ENCODE measurements around the gene GLRA3.
"Not testable (repeated sequence)": the region's sequence is repeated elsewhere in the genome, so short reads cannot be mapped to it uniquely, and the experiment has no call there.

GLRA3 gene

GRCh38 chr4:174650711-174651355 is 178.2 kb downstream of the GLRA3 start:
- no peak for DNase-seq

- no peak for DNase-seq
Measured at GRCh38 chr4:174648812-174649211, 180.2 kb downstream of the GLRA3 start.

- no peak for DNase-seq
Measured at GRCh38 chr4:174646326-174646725, 182.7 kb downstream of the GLRA3 start.

DNA sequence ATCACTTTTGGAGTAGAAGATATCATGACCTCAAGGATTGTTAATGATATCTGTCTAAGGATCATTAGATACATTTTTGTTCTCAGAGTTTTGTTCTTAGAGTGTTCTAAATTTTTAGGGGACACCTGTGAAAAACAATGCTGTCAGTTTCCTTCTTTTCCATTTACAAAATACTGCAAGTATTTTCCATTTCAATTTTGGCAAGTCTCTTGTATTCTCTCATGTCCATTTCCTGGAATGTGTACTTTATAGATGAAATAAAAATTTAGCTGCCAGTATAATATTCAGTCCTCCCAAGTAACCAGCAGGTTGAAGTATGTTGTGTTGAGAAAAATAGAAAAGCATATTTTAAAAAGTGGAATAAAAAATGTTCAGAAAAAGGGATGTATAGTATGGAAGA is 188.9 kb downstream of the GLRA3 start:
- DNase-seq, result no peak

- DNase-seq, result no peak
Measured at GRCh38 chr4:174635732-174636131, 193.3 kb downstream of the GLRA3 start.

- DNase-seq, result no peak
Measured at GRCh38 chr4:174633399-174633798, 195.6 kb downstream of the GLRA3 start.

DNA sequence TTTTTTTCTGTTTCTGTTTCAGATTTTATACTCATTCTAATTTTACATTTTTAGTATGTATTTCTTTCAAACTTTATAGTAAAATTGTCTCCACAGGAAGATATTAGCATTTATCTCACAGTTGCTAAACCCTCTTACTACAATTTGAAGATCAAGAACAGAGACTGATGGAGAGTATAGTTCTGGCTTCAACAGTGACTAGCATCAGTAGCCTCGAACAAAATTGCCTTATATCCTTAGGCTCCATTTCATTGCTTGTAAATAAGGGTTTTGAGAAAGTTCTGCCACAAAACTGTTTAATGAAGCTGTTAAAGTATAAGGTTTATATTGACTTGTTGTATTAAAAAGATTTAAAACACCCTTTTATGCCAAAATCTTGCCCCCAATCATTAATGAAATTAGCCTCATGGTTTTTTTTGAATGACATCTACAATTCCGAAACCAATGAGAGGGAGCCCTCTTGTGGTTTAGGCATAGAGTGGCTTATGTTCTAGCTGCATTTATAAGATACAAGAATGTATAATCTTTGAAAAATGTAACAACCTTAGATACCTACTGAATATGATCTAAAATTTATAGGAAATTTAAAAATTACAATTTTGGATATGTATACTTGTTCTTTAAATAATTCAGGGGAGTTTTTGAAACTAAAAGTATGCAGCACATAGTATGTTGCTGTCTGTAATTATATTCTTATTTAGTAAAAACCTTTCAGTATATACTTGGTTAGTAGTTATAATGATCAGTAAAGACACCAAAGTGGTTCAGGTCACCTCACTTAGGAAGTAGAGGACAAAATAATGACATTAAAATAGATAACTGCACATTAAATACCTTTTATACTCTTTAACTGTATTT is 196.9 kb downstream of the GLRA3 start:
- peak; percentile 79 for DNase-seq

DNA sequence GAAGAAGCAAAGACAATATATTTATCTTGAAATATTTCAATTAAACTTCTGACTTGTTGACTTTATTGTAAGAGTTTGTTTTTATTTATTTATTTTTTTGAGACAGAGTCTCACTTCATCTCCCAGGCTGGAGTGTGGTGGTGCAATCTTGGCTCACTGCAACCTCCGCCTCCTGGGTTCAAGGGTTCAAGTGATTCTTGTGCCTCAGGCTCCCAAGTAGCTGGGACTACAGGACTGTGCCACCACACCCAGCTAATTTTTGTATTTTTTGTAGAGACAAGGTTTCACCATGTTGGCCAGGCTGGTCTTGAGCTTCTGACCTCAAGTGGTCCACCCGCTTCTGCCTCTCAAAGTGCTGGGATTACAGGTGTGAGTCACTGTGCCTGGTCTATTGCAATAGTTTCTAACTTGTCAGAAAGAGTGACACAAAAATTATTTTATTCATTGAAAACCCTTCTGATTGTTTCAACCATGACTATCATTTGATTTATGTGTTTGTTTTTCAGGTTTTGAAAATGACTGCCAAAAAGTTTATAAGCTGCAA is 199.1 kb downstream of the GLRA3 start:
- not testable (repeated sequence) for DNase-seq

GRCh38 chr4:174629265-174629664 is 199.8 kb downstream of the GLRA3 start:
- DNase-seq, result no peak

DNA sequence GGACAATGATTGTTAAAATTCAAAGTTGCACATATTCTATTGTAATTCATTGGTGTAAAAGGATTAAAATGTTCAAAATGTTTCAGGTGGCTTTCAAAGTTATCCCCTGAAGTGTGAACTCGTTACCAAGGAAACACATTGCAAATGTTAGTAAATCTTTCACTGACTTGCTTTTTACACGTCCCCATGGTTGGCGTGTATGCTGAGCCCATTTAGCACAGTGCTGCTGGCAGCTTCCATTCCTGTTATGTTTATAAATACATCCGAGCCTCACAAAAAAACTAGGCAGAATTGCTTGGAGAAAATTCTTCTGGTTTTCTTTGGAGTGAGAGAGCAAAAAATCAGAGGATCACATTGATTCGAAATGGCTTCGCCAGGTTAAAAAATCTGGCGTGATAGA is 200.9 kb downstream of the GLRA3 start:
- no peak for DNase-seq

- no peak for DNase-seq
Measured at GRCh38 chr4:174627473-174627872, 201.6 kb downstream of the GLRA3 start.

DNA sequence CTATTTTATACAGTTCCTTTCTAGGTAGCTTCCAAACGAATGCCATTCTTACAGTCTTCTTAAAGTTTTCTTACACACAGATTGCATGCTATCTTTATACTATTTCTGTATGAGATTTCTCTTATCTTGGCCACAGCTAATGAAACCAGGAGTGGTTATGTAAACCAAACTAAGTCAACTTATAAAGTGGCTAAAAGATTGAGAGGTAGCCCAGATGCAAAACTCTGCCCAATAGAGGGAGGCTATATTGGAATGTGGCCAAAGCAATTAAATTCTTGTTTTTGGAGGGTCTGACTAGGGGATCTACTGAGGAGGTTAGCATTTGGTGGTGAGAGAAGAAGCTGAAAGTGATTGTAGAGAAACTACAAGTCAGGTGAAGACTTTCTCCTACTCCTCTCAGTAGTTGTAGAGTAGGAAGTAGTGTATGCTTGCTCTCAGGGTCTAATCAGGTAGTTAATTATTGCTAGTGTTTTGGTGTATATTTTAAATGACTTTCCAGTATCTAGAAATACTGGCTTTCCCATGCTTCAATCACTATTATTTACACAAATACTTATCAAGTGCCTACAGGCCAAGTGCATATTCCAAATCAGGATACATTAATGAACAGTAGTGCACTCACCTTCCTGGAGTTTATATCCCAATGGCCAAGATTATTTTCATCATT is 202.6 kb downstream of the GLRA3 start:
- DNase-seq, result no peak

- DNase-seq, result no peak
Measured at GRCh38 chr4:174616661-174617060, 212.4 kb downstream of the GLRA3 start.

GRCh38 chr4:174613979-174614378 is 215.1 kb downstream of the GLRA3 start:
- DNase-seq, result no peak

DNA sequence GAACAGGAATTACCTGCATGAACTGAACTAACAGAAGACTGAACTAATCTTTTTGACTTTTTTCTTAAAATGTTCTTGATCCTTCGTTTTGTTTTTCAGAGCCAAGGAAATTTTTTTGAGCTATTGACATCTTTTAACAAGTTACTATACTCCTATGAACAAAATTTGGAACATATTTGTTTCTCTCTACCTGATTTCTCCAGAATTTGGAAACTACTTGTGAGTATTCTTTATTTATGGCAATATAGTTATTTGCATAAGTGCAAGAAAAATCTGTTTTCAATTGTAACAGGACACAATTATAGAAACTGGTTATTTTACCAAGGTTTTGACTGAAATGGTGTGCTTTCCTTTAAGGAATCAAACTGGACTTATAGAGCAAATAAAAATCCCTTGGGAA is 217.3 kb downstream of the GLRA3 start:
- no peak for DNase-seq

GRCh38 chr4:174607792-174608191 is 221.3 kb downstream of the GLRA3 start:
- no peak for DNase-seq

DNA sequence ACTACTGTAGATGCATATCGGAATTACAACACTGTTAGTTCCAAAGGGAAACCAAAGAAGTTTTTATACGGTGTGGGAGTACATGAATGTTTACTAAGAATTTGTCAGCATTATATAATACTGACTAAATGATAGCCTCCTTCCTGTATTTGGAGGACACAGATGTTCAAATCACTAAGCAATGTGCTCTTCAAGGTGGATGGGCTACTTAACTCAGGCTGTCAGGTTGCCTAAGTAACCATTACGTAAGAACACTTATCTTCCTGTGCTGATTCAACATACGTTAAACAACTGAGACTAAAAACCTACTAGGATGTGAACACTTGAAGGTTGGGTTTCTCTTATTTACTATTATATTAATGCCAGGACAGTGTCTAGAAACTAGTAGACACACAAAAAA is 224.8 kb downstream of the GLRA3 start:
- DNase-seq, result peak; percentile 4

- no peak for DNase-seq
Measured at GRCh38 chr4:174600391-174600790, 228.7 kb downstream of the GLRA3 start.

DNA sequence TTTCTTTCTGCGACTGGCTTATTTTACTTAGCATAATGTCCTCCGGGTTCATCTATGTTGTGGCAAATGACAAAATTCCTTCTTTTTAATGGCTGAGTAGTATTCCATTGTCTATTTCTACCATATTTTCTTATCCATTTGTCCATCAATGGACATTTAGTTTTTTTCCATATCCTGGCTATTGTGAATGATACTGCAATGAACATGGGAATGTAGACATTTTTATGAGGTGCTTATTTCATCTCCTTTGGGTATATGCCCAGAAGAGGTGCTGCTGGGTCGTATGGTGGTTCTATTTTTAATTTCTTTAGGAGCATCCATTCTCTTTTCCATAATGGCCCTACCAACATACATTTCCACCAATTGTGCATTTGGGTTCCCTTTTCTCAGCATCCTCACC is 230.2 kb downstream of the GLRA3 start:
- no peak for DNase-seq

DNA sequence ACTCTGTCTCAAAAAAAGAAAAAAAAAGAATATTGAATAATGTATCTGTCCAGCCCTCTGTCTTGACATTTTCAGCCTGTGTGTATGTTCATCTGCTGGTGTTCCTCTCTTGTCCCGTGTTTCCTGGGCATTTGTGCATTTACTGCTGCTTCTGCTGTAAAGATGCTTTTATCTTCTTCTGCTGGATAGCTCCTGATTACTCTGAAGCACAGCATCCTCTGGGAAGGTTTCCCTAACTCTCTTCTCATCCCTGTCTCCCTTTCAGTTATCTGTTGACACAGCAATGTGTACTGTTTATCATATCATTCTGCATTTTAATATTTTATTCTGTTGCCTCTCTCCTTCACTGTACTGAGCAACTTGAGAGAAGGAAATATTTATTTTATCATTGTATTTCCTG is 232.5 kb downstream of the GLRA3 start:
- no peak for DNase-seq

DNA sequence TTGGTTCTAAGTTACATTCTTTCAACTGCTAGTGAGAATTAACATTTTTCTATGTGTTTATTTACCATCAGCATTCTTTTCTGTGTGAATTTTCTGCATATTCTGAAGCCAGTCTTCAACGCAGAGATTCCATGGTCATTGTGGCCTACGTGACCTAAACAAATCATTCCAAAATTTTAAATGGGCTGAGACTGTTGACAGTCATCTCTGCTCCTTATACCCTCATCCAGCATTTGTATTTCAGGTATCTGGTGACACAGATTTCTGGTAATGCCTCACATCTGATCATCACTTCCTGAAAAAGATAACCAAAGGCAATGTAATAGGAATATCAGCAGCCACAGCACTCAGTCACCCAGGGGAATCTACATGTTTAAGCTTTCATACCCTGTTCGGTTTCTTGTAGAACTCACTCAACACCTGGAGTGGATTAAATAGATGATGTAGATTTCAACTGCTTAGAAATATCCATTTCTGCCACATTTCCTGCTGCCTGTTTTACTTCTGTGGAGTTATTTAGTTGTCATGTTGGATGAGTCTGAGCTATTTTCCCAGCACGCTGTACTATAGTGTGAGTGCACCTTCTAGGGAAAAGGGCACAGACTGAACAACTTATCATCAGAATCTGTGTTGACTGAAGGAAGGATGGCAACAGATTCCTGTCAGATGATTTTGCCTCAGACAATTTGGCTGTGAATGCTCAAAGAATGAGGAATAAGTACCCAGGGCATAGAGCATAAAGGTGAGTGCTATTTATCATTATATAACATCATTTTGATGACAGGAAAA is 233.7 kb downstream of the GLRA3 start:
- DNase-seq, result no peak

DNA sequence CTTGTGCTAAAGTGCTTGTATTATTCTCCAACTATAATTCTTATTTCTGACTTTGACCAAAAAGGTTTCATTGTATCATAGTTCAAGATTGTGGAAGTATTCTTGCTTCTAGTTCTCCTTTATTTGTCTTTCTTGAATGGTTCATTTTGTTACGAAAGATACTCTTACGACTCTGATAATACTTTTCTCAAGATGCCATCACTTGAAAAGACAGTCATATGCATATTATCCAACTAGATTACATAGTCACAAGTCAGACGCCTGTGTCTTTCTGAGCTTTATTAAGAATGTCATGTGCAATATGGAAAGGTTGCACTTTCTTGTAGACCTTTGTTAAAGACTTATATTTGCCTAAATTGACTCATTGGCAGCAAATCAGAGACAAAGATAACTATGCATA is 235.3 kb downstream of the GLRA3 start:
- DNase-seq, result no peak

DNA sequence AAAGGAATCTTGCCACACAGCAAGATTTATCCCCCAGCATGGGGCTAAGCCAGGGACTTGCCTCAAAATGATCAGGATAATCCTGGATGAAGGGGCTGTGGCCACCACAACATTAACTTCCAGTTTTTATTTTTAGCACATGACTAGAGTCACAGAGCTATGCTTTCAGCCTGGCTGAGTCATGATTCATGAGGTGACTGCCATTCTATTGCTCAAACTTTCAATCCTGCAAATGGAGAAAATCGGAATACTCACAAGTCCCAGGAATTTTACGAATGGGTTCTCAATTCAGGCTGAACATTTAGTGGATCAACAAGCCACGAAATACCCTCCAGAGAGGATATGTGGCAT is 236.1 kb downstream of the GLRA3 start:
- DNase-seq, result no peak
